Body of pancreas (tissue), 4 donors: Measurements from ENCODE around the gene BACH1.

Source experiments
- POLR2A ChIP-seq, 3 donors: fragments of 450-650 bp; IDR thresholded peaks; one replicate each; pipeline ENCODE4 v1.6.1; 2016; ENCODE audit warnings: antibody characterized with exemption in 3 of 3, mild to moderate bottlenecking in 2 of 3
- TF ChIP-seq, protein P1 (sequence below), 7 experiments: fragments of 450-650 bp in 4 of 7; fragments of 200-600 bp in 3 of 7; sonication (generic) in 3 of 7; IDR thresholded peaks; one replicate each; pipeline ENCODE4 v1.5.1; 2016 to 2019; ENCODE audit warnings: antibody characterized with exemption in 7 of 7

DNA sequence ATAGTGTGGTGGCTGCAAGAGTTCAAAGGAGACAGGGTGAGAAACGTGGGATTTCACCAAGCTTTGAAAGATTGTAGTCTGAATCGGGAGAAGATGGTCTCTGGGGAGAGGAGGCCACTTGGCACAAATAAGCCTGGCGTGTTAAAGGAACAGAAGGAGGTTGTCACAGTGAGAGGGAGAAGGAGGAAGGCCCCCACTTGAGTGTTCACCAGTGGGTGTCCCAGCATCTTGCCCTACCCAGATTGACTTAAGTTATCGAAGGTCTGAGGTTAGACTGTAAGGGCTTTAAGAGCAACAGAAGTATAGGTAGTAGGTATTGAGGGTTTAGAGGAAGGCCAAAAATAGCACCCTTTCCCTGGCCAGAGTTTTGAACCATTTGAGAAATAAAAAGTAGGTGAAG lies 48.0 kb downstream of the BACH1 start:
- TF ChIP-seq, protein P1, sequence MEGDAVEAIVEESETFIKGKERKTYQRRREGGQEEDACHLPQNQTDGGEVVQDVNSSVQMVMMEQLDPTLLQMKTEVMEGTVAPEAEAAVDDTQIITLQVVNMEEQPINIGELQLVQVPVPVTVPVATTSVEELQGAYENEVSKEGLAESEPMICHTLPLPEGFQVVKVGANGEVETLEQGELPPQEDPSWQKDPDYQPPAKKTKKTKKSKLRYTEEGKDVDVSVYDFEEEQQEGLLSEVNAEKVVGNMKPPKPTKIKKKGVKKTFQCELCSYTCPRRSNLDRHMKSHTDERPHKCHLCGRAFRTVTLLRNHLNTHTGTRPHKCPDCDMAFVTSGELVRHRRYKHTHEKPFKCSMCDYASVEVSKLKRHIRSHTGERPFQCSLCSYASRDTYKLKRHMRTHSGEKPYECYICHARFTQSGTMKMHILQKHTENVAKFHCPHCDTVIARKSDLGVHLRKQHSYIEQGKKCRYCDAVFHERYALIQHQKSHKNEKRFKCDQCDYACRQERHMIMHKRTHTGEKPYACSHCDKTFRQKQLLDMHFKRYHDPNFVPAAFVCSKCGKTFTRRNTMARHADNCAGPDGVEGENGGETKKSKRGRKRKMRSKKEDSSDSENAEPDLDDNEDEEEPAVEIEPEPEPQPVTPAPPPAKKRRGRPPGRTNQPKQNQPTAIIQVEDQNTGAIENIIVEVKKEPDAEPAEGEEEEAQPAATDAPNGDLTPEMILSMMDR (IDR thresholded peaks at IDR 0.05): no peak
- no peak for TF ChIP-seq POLR2A (IDR thresholded peaks at IDR 0.05)
